Activated CD4-positive, alpha-beta T cell treated with anti-CD3 and anti-CD28 coated beads for 4 hours (primary cell): ENCODE data around the gene TICAM1.
"Not testable (repeated sequence)": the region's sequence is repeated elsewhere in the genome, so short reads cannot be mapped to it uniquely, and the experiment has no call there.

Experiments
- DNase-seq, 2 donors: peaks; one replicate each; pipeline ENCODE4 v3.0.0-alpha.2; 2020

TICAM1 gene

DNA sequence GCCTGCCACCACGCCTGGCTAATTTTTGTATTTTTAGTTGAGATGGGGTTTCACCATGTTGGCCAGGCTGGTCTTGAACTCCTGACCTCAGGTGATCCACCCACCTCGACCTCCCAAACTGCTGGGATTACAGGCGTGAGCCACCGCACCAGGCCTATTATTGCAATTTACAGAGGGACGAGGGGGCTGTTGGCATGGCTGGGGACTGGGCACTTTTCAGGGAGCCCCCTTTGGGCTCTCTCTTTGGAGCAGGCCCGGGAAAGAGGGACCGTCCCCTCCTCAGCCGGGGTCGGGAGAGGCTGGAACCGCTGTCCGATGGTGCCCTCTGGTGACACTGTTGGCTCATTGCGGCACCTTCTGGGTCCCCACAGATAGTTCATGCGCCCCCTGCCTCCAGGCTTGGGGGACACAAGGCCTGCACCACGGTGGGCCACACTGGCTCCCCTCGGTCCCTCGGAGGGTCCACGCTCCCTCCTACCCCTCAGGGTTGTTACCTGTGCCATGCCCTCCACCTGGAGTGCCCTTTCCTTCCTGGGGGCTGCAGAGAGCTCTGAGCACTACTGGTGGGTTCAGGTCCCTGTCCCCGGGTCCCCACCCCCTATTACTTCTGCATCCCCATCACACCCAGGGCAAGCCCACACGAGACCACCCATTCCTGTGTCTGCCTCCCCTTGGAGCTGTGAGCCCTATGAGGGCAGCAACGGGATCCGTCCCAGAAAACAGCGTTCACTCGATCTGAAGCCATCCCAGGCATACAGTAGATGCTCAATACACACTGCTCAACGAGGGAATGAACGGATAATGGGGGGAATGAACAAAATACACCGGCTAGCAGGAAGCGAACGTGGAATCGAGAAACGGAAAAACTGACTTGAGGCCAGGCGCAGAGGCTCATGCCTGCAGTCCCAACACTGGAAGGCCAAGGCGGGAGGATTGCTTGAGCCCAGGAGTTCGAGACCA is 27.5 kb downstream of the TICAM1 start:
- peak; percentile 60 to 64 for DNase-seq

DNA sequence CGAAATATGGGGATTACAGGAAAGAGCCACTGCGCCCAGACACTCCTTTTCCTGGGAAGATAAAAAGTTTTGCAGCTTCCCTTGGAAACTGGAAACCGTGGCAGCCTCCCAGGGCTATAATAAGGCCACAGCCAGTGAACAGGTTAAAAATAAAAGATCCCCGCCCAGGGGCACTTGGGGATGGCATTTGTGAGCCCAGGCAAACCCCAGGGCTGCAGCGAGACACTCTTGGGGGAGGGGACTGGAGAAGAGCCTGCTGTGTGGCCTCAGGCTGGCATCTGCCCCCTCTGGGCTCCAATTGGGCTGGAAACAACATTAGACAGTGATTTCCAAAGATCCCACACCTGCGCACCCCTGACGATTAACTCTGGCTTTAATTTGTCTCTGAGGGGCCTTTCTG is 28.8 kb downstream of the TICAM1 start:
- no peak for DNase-seq

DNA sequence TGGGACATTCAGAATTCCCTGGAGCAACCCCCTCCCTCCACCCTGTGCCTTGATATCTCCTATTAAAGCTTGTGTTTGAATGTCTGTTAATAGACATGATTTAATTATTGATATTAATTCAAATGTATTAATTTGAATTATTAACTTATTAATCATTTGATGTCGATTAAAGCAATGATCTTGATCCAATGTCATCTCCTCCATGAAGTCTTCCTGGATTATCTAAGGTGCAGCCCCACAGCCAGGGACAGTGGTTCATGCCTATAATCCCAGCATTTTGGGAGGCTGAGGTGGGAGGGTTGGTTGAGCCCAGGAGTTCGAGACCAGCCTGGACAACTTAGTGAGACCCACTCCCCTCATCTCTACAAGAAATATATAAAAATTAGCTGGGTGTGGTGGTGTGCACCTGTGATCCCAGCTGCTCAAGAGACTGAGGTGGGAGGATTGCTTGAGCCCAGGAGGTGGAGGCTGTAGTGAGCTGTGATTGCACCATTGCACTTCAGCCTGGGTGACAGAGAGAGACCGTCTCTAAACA is 30.4 kb downstream of the TICAM1 start:
- DNase-seq: no peak

DNA sequence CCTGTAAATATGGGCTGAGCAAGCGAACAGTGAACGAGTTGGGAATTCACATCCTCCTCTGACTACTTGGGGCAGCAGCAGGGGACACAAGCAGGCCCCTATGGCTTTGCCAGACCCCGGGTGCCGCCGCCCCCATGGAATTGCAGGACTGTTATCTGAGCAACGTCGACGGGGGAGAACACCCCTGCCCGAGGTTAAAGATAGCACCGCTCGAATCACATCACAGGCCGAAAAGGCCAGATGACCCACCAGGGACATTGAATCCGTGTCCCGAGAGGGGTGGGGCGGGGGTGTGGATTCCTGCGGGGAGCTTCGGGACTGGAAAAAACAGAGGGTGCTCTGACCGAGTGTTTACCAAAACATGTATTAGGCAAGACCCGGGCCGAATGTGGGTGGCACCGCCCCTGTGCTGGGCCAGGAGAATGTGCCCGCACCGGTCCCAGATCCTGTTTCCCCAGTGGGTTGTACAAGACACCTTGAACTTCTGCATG is 30.9 kb downstream of the TICAM1 start:
- DNase-seq: no peak

DNA sequence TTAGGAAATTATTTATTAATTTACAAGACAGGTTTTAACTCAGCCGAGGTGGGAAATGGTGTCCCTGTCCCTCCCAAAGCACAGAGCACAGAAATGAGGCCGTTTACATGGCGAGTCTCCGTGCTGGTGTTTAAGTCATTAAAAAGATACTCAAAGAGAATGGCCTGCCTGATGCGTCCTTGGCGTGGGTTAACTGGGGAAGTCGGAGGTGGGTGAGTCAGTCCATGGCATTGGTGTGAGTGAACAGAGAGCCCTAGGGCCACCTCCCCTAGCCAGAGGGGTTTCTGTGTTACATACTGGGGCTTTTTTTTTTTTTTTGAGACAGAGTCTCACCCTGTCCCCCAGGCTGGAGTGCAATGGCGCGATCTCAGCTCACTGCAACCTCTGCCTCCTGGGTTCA is 36.1 kb downstream of the TICAM1 start:
- DNase-seq: no peak

DNA sequence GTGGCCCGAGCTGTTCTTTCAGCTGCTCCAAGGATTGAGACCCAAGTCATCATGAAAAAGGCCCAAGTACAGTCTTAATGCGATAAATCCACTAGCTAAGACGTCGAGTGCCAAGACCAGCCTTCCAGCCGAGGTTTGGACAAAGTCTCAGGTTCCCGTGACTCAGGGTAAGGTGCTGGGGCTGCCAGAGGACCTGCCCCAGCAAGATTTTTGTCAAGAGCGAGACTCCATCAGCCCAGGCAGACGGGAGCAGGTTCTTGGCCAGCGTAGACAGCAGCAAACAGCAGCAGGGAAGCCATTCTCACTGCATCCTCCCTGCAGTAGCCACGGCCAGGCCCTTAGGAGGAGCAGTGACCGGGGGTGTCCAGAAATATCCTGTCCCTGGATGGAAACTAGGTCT is 36.5 kb downstream of the TICAM1 start:
- DNase-seq: no peak

DNA sequence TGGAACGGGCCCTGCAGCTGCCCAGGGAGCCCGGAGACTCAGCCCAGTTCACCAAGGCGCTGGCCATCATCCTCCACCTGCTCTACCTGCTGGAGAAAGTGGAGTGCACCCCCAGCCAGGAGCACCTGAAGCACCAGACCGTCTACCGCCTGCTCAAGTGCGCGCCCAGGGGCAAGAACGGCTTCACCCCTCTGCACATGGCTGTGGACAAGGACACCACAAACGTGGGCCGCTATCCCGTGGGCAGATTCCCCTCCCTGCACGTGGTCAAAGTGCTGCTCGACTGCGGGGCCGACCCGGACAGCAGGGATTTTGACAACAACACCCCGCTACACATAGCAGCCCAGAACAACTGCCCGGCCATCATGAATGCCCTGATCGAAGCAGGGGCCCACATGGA is 38.2 kb downstream of the TICAM1 start:
- DNase-seq: not testable (repeated sequence)

DNA sequence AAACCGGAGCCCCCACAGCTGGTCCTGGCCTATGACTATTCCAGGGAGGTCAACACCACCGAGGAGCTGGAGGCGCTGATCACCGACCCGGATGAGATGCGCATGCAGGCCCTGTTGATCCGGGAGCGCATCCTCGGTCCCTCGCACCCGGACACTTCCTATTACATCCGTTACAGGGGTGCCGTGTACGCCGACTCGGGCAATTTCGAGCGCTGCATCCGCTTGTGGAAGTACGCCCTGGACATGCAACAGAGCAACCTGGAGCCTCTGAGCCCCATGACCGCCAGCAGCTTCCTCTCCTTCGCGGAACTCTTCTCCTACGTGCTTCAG is 38.7 kb downstream of the TICAM1 start:
- not testable (repeated sequence) for DNase-seq

DNA sequence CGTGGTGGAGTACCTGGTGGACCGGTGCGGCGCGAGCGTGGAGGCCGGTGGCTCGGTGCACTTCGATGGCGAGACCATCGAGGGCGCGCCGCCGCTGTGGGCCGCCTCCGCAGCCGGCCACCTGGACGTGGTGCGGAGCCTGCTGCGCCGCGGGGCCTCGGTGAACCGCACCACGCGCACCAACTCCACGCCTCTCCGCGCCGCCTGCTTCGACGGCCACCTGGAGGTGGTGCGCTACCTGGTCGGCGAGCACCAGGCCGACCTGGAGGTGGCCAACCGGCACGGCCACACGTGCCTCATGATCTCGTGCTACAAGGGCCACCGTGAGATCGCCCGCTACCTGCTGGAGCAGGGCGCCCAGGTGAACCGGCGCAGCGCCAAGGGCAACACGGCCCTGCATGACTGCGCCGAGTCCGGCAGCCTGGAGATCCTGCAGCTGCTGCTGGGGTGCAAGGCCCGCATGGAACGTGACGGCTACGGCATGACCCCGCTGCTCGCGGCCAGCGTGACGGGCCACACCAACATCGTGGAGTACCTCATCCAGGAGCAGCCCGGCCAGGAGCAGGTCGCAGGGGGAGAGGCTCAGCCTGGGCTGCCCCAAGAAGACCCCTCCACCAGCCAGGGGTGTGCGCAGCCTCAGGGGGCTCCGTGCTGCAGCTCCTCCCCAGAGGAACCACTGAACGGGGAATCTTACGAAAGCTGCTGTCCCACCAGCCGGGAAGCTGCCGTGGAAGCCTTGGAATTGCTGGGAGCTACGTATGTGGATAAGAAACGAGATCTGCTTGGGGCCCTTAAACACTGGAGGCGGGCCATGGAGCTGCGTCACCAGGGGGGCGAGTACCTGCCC is 39.3 kb downstream of the TICAM1 start:
- not testable (repeated sequence) for DNase-seq

DNA sequence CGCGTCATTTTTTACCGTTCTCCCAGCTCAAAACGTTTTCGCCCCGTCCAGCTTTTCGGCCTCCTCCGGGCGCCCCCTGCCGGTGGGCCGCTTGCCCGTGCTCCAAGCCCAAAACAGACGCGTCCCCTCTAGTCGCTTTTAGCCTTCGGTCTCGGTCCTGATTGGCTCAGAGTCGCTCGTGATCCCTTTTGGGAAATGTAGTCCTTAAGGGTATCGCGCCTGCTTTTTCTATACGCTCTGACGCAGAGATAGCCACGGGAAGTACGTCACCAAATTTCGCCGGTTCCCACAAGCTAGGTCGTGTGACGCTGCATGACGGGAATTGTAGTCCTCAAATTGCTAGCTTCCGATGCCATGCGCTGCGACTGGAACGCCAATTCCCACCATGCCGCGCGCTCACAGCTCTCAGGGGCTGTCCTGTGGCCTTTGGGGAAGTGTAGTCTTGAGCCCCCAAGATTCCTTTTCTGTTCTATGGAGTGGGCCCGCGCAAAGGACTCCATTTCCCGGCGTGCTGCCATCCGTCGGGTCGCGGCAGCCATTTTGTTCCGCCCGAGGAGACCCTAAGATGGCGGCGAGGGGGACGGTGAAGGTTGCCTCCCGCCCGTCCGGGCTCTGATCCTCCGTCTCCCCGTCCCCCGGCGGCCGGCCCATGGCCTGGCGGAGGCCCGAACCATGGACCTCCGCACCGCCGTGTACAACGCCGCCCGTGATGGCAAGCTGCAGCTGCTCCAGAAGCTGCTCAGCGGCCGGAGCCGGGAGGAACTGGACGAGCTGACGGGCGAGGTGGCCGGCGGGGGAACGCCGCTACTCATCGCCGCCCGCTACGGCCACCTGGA is 40.1 kb downstream of the TICAM1 start, which contains the start of gene FEM1A:
Gene FEM1A, plus strand, starts transcription at position 552 of the 836 bp plus-strand sequence. Its CDS starts 121 bp downstream, at position 673.
- peak; percentile 97 to 99 for DNase-seq

DNA sequence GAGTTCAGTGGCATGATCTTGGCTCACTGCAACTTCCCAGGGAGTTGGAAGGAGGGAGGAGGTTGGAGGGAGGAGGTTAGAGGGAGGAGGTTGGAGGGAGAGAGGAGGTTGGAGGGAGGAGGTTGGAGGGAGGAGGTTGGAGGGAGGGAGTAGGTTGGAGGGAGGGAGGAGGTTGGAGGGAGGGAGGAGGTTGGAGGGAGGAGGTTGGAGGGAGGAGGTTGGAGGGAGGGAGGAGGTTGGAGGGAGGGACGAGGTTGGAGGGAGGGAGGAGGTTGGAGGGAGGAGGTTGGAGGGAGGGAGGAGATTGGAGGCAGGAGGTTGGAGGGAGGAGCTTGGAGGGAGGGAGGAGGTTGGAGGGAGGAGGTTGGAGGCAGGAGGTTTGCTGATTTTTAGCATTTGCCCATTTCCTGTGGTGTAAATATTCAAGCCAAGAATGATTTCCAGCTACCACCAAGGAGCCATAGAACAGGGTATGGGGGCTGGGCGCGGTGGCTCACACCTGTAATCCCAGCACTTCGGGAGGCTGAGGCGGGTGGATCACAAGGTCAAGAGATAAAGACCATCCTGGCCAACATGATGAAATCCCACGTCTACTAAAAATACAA is 45.0 kb downstream of the TICAM1 start:
- DNase-seq: not testable (repeated sequence)

DNA sequence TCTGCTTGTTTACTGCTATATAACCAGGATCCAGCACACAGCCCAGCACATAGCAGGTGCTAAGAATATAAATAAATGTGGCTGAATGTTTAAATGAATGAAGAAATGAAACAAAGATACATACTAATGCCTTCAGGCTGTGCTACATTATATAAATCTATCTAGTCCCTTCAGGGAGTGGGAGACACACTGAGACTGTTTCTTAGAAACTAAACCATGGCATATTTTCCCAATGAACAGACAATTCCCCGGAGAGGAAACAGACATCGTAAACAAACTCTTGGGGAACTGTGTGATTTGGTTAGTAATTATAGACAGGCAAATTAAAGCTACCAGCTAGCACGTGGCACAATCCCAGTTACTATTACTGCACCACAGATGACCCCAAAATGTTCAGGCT is 49.7 kb downstream of the TICAM1 start:
- DNase-seq: no peak

DNA sequence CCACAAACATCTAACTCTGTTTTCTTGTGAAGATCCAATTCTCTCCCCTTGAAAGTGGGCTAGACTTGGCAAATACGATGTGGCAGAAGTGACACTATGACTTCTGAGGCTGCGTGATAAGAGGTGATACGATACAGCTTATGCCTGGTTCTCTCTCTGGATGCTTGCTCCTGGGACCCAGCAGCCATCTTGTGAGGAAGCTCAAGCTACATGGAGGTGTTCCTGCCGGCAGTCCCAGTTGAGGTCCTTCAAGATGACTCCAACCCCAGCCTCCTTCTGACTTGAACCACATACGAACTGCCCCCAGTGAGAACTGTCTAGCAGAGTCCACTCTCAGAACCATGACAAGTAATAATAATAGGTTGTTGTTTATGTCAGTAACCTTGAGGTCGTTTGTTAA is 50.7 kb downstream of the TICAM1 start:
- no peak for DNase-seq

DNA sequence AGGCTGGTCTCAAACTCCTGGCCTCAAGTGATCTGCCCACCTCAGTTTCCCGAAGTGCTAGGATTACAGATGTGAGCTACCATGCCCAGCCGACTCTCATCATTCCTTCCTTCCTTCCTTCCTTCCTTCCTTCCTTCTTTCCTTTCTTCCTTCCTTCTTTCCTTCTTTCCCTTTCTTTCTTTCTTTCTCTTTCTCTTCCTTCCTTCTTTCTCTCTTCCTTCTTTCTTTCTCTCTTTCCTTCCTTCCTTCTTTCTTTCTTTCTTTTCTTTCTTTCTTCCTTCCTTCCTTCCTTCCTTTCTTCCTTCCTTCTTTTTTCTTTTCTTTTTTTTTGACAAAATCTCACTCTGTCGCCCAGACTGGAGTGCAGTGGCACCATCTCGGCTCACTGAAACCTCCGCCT is 53.4 kb downstream of the TICAM1 start:
- not testable (repeated sequence) for DNase-seq

DNA sequence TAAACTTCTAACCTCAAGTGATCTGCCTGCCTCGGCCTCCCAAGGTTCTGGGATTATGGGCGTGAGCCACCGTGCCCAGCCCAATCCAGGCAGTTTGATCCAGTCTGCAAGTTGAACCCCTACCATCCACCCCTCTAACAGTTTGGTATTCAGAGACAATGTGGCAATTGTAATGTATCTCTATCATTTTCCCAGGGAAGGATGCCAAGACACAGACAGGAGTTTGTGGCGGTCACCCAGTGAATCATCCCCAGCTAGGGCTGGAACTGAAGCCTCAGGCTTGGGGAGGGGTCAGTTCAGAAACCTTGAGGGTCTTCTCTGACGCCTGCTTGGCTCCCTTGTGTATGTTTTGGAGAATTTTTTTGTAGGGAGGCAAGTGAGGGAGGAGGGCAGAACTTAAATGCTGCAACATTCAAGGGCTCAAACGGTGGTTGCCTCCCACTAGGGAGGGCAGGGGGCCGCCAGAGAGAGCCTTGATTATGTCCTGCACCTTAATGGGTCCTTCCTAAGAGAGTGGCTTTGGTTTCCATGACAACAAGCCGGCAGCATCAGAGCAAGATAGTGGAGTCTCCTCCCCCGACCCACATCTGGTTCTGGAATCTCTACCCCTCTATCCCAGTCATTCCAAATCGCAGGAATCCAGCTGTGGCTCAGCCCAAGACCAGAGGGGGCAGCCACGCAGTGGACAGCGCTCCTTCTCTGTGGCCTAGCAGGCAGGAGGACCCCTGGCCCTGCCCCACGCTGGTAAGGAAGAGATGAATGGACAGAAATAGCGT is 54.9 kb downstream of the TICAM1 start:
- no peak for DNase-seq

DNA sequence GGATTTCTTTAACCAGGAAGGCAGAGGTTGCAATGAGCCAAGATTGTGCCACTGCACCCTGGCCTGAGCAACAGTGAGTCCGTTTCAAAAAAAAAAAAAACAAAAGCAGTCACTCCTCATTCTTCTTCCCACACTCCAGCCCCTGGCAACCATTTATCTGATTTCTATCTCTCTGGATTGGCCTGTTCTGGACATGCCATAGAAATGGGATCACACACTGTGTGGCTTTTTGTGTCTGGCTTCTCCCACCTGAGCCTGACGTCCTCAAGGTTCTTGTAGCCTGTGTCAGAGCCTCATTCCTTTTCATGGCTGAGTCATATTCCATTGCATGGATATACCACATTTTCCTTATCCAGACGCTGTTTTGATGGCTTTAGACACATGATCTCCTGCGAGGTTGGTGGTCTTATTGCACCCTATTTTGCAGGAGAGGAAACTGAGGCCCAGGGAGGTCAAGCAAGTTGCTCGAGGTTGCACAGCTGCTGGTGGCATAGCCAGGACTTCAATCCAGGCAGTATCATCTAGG is 55.8 kb downstream of the TICAM1 start:
- no peak for DNase-seq

DNA sequence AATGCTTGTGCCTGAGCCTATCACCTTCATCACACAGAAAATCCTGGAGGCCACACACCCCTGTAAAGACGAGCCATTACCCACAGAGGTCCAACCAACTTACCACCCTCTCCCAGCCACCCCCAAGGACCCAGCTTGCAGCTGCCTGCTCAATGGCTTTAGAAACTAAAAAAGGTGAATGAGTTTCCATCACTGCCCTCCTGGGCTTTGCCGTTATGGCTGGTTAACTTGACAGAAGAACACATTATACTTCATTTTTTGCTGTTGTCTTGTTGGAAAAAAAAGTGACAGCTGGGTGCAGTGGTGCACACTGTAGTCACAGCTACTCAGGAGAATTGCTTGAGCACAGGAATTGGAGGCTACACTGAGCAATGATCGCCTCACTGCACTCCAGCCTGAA is 57.4 kb downstream of the TICAM1 start:
- DNase-seq: no peak

DNA sequence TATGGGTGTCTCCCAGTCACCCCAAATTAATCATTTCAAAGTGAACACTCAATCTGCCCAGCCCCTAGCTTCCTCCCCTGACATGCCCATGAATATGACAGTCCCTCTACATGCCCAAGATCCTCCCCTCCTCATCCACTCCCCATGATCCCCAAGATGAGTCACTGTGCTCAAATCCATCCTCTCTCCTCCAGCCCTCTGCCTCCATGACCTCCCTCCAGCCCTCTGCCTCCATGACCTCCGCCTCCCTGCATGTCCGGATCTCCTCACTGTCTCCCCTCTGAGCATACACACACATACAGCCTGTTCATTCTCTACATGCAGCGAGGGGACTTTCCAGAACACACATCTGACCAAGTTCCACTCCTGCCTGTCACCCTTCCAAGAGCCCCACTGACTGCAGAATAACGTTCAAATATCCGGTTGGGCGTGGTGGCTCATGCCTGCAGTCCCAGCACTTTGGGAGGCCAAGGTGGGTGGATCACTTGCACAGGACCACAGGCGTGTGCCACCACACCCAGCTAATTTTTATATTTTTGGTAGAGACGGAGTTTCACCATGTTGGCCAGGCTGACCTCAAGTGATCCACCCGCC is 58.4 kb downstream of the TICAM1 start:
- DNase-seq: no peak

DNA sequence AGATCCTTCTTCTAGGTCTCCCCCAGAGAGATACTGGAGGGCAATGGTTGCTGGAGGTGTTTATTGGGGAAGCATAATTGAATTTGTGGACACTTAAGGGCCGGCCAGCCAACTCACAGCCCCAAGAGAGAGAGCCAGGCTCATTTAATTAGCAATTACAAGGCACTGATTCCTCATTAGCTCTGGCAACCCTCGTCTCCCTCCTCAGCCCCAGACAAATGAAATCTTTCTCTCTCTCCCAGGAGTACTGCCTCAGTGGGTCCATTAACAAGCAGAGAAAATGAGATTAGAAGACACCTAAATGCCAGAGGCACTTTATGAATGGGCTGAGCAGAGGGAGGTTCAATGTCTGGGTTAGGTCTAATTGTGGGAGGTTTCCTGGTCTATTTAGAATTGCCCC is 58.9 kb downstream of the TICAM1 start:
- no peak for DNase-seq
